CD4-positive, alpha-beta T cell treated with Interleukin-2 at 100 ng/mL for 4 hours (primary cell): ENCODE results near the gene WDPCP.
"Not testable (repeated sequence)": the region's sequence is repeated elsewhere in the genome, so short reads cannot be mapped to it uniquely, and the experiment has no call there.

Experiments used
- DNase-seq: peaks from one replicate; pipeline ENCODE4 v3.0.0-alpha.2; 2020; ENCODE audit warnings: low spot score

Gene WDPCP

GRCh38 chr2:63590626-63591408 lies 2.5 kb upstream of the WDPCP start:
- DNase-seq: no peak

GRCh38 chr2:63589148-63589958 lies 1.1 kb upstream of the WDPCP start:
- DNase-seq: peak; percentile 1

GRCh38 chr2:63587814-63588384 lies 378 bp downstream of the WDPCP start:
- no peak for DNase-seq

DNA sequence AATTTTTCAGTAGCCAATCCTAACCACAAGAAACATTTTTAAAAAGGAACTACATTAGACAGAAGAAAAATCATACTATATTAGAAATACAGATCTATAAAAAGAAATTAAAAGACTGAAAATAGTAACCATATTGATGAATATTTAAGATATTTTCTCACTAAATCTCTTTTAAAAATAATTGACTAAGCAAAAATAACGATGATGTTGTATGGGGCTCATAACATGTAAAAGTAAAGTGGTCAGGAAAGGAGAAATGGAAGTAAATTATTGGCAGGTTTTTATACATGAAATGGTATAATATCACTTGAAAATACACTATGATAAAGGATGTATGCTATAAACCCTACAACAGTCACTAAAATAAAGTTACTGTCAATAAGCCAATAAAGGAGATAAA lies 5.4 kb downstream of the WDPCP start:
- no peak for DNase-seq

- no peak for DNase-seq
Measured at GRCh38 chr2:63581298-63581961, 6.8 kb downstream of the WDPCP start.

DNA sequence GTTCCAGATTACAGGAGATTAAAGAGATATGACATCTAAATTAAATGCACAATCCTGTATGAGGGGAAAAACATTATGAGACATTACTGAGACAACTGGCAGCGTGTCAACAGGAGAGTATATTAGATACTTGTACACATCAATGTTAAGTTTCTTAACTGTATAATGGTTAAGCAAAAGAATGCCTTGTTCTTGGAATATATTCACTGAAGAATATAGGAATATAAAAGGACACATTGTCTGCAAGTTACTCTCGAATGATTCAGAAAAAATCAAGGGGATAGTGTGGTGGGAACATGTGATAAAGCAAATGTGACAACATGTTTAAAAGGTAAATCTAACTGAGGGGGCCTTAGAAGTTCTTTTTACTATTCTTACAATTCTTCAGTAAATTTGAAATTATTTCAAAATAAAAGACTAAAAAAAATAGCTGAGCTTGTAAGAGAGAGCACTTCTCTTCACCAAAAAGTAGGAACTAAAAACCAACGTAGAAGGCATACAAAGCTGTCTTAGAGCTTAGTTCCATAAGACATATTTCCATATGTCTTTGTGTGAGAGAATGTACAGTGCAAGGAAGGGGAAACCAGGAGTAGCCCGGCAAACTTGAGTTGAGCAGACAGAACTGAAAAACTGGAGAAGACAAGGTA lies 7.5 kb downstream of the WDPCP start:
- DNase-seq: no peak

GRCh38 chr2:63578767-63579166 lies 9.5 kb downstream of the WDPCP start:
- no peak for DNase-seq

DNA sequence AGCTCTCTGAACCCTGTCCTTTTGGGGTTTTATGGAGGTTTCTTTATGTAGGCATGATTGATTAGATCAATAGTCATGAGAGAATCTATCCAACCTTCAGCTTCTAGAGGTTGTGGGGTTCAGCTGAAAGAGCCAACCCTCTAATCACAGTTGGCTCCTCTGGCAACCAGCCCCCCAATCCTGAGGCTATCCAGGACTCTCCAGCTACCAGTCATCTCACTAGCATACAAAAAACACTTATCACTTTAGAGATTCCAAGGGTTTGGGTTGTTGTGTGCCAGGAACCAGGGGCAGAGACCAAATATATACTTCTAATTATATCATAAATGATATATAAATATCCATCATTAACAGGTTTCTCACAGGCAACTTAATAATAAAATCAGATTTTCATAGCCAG lies 11.7 kb downstream of the WDPCP start:
- no peak for DNase-seq

DNA sequence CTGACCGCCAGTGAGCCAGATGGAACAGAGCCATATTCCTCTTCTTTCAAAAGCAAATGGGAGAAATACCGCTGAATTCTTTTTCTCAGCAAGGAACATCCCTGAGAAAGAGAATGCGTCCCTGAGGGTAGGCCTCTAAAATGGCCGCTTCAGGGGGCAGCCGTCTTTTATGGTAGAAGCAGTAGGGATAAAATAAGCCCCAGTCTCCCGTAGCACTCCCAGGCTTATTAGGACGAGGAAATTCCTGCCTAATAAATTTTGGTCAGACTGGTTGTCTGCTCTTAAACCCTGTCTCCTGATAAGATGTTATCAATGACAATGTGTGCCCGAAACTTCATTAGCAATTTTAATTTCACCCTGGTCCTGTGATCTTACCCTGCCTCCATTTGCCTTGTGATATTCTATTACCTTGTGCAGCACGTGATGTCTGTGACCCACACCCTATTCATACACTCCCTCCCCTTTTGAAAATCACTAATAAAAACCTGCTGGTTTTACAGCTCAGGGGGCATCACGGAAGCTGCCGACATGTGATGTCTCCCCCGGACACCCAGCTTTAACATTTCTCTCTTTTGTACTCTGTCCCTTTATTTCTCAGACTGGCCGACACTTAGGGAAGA lies 14.4 kb downstream of the WDPCP start:
- not testable (repeated sequence) for DNase-seq

DNA sequence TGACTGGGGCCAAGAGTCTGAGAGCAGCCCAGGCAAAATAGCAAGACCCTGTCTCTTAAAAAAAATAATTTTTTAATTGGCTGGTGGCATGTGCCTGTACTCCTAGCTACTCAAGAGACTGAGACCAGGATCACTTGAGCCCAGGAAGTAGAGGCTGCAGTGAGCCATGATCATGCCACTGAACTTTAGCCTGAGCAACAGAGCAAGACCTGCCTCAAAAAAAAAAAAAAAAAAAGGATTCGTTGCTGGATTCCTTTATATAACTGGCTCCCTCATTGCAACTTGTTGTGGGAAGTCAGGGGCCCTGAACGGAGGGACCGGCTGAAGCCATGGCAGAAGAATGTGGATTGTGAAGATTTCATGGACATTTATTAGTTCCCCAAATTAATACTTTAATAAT lies 15.3 kb downstream of the WDPCP start:
- not testable (repeated sequence) for DNase-seq

DNA sequence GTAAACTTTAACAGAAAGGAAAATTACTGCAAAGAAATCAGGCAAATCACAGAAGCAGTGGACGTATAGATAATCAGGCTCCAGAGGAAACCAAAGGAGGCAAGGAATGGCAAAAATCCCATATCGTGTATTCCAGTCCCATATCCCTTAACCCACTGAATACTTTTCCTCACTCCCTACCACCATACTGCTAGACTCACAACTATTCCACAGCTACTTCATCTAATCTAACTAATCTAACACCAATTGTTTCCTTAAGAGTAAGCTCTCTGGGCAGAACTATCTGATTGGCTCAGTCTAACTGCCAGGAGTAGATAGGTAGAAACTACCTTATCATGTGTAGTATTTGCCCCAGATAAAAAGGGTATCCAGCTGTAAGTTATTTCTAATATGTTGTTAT lies 16.3 kb downstream of the WDPCP start:
- no peak for DNase-seq

- no peak for DNase-seq
Measured at GRCh38 chr2:63571291-63571690, 17.0 kb downstream of the WDPCP start.

GRCh38 chr2:63569740-63570139 lies 18.5 kb downstream of the WDPCP start:
- no peak for DNase-seq

GRCh38 chr2:63562751-63563150 lies 25.5 kb downstream of the WDPCP start:
- no peak for DNase-seq

- not testable (repeated sequence) for DNase-seq
Measured at GRCh38 chr2:63558922-63559321, 29.4 kb downstream of the WDPCP start.

- not testable (repeated sequence) for DNase-seq
Measured at GRCh38 chr2:63557819-63558218, 30.5 kb downstream of the WDPCP start.

GRCh38 chr2:63555931-63556330 lies 32.3 kb downstream of the WDPCP start:
- DNase-seq: no peak

DNA sequence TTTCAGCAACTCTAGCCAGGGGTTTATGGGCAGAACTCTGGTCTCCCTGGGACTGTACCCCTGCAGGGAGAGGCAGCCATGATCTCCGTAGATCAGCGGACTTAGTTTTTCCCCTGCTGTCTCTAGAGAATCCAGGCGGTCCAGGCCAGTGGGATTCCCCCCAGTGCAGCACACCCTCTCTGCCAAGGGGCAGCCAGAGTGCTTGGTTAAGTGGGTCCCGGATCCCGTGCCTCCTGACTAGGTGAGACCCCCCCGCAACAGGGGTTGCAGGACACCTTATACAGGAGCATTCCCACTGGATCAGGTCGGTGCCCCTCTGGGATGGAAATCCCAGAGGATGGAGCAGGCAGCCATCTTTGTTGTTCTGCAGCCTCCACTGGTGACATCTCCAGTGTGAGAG lies 33.0 kb downstream of the WDPCP start:
- DNase-seq: no peak

GRCh38 chr2:63553049-63553448 lies 35.2 kb downstream of the WDPCP start:
- DNase-seq: no peak

DNA sequence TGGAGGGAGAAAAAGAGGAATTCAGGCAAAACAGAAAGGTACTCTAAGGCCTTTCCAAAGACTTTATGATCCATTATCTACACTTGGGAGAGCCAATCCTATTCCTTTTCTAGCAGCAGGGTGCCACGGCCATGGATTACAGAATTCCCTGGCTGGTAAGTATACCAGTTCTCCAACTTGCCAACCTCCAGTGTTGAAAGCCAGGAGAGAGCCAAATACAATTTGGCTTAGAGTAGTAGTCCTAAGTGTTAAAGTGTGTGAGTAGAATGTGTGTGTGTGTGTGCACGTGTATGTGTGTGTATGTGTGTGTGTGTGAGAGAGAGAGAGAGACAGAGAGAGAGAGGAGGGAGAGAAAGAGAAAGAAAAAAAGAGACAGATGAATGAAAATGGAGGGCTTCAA lies 43.3 kb downstream of the WDPCP start:
- no peak for DNase-seq

DNA sequence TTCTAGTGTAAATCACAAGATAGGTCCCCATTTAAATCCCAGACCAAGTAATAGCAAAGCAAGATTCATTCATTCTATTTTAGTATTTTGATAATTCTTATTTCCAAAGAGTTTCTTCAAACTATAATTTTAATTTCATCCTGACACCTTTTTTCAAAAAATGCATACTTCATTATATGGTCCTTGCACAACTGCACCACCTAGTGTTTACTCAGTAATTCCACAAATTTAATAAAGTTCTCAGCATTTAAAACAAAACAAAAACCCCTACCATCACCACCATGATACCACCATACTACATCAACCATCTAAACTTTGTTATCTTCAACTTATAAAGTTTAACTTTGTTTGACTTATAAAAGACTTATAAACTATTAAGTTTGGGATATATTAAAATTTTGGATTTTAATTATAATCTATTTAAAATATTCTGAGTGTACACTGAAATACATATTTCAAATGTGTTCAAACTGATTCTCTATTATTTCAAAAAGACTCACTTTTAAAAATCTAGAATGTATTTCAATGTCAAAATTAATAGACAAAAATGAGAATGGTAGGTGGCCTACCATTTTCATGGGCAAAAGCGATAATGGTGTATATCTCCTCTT lies 44.2 kb downstream of the WDPCP start:
- DNase-seq: peak; percentile 1
